GM13976 (cell line): ENCODE measurements around the gene SUMO1.

ENCODE experiments used
- DNase-seq: peaks from one replicate; pipeline ENCODE4 v3.0.0; 2012; ENCODE audit warnings: low spot score
- CTCF ChIP-seq: IDR thresholded peaks from 2 replicates; pipeline ENCODE4 v1.5.1; 2012; ENCODE audit warnings: borderline replicate concordance, mild to moderate bottlenecking; ENCODE audit not compliant: insufficient read depth; ENCODE audit errors: extremely low read depth, missing control alignments, control extremely low read depth
- in situ Hi-C: fragments of 300-500 bp; cut with MboI; formaldehyde crosslinking; loops from one replicate; pipeline ENCODE4 v1.12.0; 2022; ENCODE audit warnings: low sequenced_read_pairs, mixed read lengths, inconsistent platforms; ENCODE audit not compliant: unreplicated experiment

Gene SUMO1

GRCh38 chr2:202201220-202202160, 36.9 kb downstream of the SUMO1 start:
- in situ Hi-C loops: no loop called here
- no peak for DNase-seq
- no peak for TF ChIP-seq CTCF

- in situ Hi-C loops: loop anchor here (10.0 kb wide), 1 partner anchor 342 kb away; no protein-coding TSS in a partner anchor
- no peak for DNase-seq
- TF ChIP-seq CTCF: no peak
These were observed 41.7 kb downstream of the SUMO1 start for GRCh38 chr2:202196727-202197126.

GRCh38 chr2:202194418-202194817, 44.0 kb downstream of the SUMO1 start:
- in situ Hi-C loops: loop anchor here (10.0 kb wide), 1 partner anchor 340 kb away; no protein-coding TSS in a partner anchor

GRCh38 chr2:202193881-202194353, 44.5 kb downstream of the SUMO1 start:
- no peak for TF ChIP-seq CTCF
- no peak for DNase-seq
- in situ Hi-C loops: loop anchor here (10.0 kb wide), 1 partner anchor 339 kb away; no protein-coding TSS in a partner anchor

More at GRCh38 chr2:202194418-202194817, 44.0 kb downstream of the SUMO1 start:
- no peak for TF ChIP-seq CTCF
- DNase-seq: no peak

- in situ Hi-C loops: loop anchor here (10.0 kb wide), 1 partner anchor 339 kb away; no protein-coding TSS in a partner anchor
- TF ChIP-seq CTCF: no peak
- DNase-seq: no peak
These were observed 45.1 kb downstream of the SUMO1 start for GRCh38 chr2:202193305-202193704.

- no peak for DNase-seq
- TF ChIP-seq CTCF: no peak
- in situ Hi-C loops: no loop called here
These were observed 50.8 kb downstream of the SUMO1 start for GRCh38 chr2:202187570-202187969.
